K562 (cell line): ENCODE measurements around the gene ZNF318. TPM values are rescaled to one million over a fixed set of nuclear protein-coding genes. Genes with fewer than 3 reads are reported as not detected.
A peak's percentile ranks its signal among the peaks of the same experiment; 100 is the strongest.

ENCODE experiments used
- ATAC-seq: fragments of 200-7000 bp; cut with Tn5 transposase; 3 replicates; pipeline ENCODE4 v1.9.1; 2020; ENCODE audit warnings: moderate library complexity
- BruUV-seq: library from RNA; stranded (reverse); fragments of 400-500 nt; replicated peaks from 2 replicates; lab custom pipeline; 2021; lab: Mats Ljungman, UMichigan
- CTCF ChIA-PET: fragments of 300-600 bp; formaldehyde crosslinking; extraction: SDS; loops from one replicate; lab custom pipeline; 2021; ENCODE audit warnings: low intra/inter-chr PET ratio; lab: Yijun Ruan, JAX
- POLR2A ChIA-PET: fragments of 300-600, 350-650 bp; sonication (Branson Sonifier 250); formaldehyde crosslinking; extraction: SDS; loops from one replicate; lab custom pipeline; 2021; ENCODE audit warnings: antibody characterized with exemption, inconsistent platforms; lab: Yijun Ruan, JAX
- DNase-seq, 4 experiments: peaks; one replicate each; pipeline versions ENCODE4 v3.0.0 to v3.0.0-alpha.2; 2011 to 2018; ENCODE audit warnings: low spot score in 3 of 4, mixed read lengths in 3 of 4; ENCODE audit errors: extremely low read depth in 1 of 4
- FAIRE-seq: peaks from 2 replicates; lab custom pipeline; 2011; peaks lifted over from hg19 to GRCh38; lab: Jason Lieb, UNC
- H2AFZ ChIP-seq: 2 replicates; pipeline ENCODE4 v1.6.0; 2011; ENCODE audit warnings: low read depth, low read length, control low read depth, inconsistent platforms
- H3K27ac ChIP-seq: fragments of 200-600 bp; 3 replicates; pipeline ENCODE4 v1.8.0; 2011; ENCODE audit warnings: low read depth, mild to moderate bottlenecking, control low read depth, inconsistent platforms, low read length, moderate library complexity, mixed read lengths; ENCODE audit errors: extremely low read depth
- H3K27me3 ChIP-seq, 2 experiments: fragments of 300-600 bp in 1 of 2; 2 replicates in 1 of 2; 3 replicates in 1 of 2; pipeline versions ENCODE4 v1.6.0 to v1.8.0; 2011; ENCODE audit warnings: inconsistent platforms in 2 of 2, low read length in 2 of 2, mild to moderate bottlenecking in 1 of 2, mixed read lengths in 1 of 2, moderate library complexity in 1 of 2; ENCODE audit not compliant: control insufficient read depth in 2 of 2, insufficient read depth in 2 of 2
- H3K36me3 ChIP-seq: fragments of 300-600 bp; 3 replicates; pipeline ENCODE4 v1.8.0; 2011; ENCODE audit warnings: mild to moderate bottlenecking, low read length, inconsistent platforms; ENCODE audit not compliant: control insufficient read depth, insufficient read depth
- H3K4me1 ChIP-seq, 2 experiments: fragments of 200-600 bp in 1 of 2; replicated peaks in 1 of 2; 2 replicates in 1 of 2; 3 replicates in 1 of 2; pipeline versions ENCODE4 v1.5.1 to v1.8.0; 2011; ENCODE audit warnings: inconsistent platforms in 2 of 2, low read length in 2 of 2, mild to moderate bottlenecking in 1 of 2, mixed read lengths in 1 of 2, moderate library complexity in 1 of 2; ENCODE audit not compliant: control insufficient read depth in 2 of 2, insufficient read depth in 2 of 2
- H3K4me2 ChIP-seq: 2 replicates; pipeline ENCODE4 v1.6.1; 2011; ENCODE audit warnings: low read length, control low read depth, inconsistent platforms, mixed read lengths; ENCODE audit not compliant: insufficient read depth
- H3K4me3 ChIP-seq: fragments of 200-600 bp; sonication (generic), shearing (Covaris generic); 2 replicates; pipeline ENCODE4 v1.5.1; 2016; ENCODE audit warnings: control low read depth, inconsistent platforms
- H3K79me2 ChIP-seq: fragments of 200-600 bp; 3 replicates; pipeline ENCODE4 v1.8.0; 2011; ENCODE audit warnings: low read length, inconsistent platforms; ENCODE audit not compliant: control insufficient read depth, insufficient read depth
- H3K9ac ChIP-seq, 2 experiments: 2 replicates each; pipeline versions ENCODE4 v1.6.0 to v1.6.1; 2011; ENCODE audit warnings: low read depth in 2 of 2, low read length in 2 of 2, control low read depth in 1 of 2, inconsistent platforms in 1 of 2, mild to moderate bottlenecking in 1 of 2, mixed read lengths in 1 of 2; ENCODE audit not compliant: insufficient read depth in 1 of 2
- H3K9me1 ChIP-seq: one replicate; pipeline ENCODE4 v1.6.0; 2011; ENCODE audit warnings: inconsistent platforms, mild to moderate bottlenecking, low read length, moderate library complexity; ENCODE audit not compliant: control insufficient read depth, insufficient read depth
- H3K9me3 ChIP-seq: replicated peaks from 2 replicates; pipeline ENCODE4 v1.5.1; 2011; ENCODE audit warnings: low read depth, low read length, inconsistent platforms; ENCODE audit not compliant: control insufficient read depth, insufficient read depth
- H4K20me1 ChIP-seq: replicated peaks from 2 replicates; pipeline ENCODE4 v1.6.1; 2011; ENCODE audit warnings: low read length, inconsistent platforms, mixed read lengths; ENCODE audit not compliant: control insufficient read depth, insufficient read depth
- ARNT ChIP-seq, 2 experiments: fragments of 450-650 bp; IDR thresholded peaks; 2 replicates each; pipeline ENCODE4 v1.6.1; 2016; ENCODE audit warnings: mild to moderate bottlenecking in 1 of 2
- GTF2B ChIP-seq: IDR thresholded peaks from 2 replicates; pipeline ENCODE4 v1.6.1; 2011; ENCODE audit not compliant: insufficient read length; ENCODE audit errors: extremely low read depth
- HOMEZ ChIP-seq: fragments of 250-450 bp; sonication (Bioruptor Pico); IDR thresholded peaks from 2 replicates; pipeline ENCODE4 v1.4.0; 2020; ENCODE audit warnings: mild to moderate bottlenecking, moderate library complexity
- NCOA6 ChIP-seq: fragments of 450-650 bp; IDR thresholded peaks from 2 replicates; pipeline ENCODE4 v1.6.1; 2017; ENCODE audit warnings: mild to moderate bottlenecking
- RBM39 ChIP-seq: fragments of 200-400 bp; formaldehyde crosslinking; optimal IDR thresholded peaks from 2 replicates; pipeline ENCODE3; 2018; ENCODE audit warnings: low read depth, low read length
- SIX5 ChIP-seq, 2 experiments: IDR thresholded peaks; 2 replicates each; pipeline ENCODE4 v1.6.1; 2011; ENCODE audit warnings: low read length in 2 of 2, borderline replicate concordance in 1 of 2, low read depth in 1 of 2, mild to moderate bottlenecking in 1 of 2, moderate library complexity in 1 of 2; ENCODE audit not compliant: insufficient read depth in 1 of 2
- SMARCE1 ChIP-seq: fragments of 450-650 bp; IDR thresholded peaks from 2 replicates; pipeline ENCODE4 v1.7.1; 2016; ENCODE audit warnings: mild to moderate bottlenecking
- TAF15 ChIP-seq: fragments of 200-400 bp; formaldehyde crosslinking; IDR thresholded peaks from 2 replicates; pipeline ENCODE4 v1.6.1; 2017; ENCODE audit warnings: mild to moderate bottlenecking, low read depth, low read length, moderate library complexity
- ZBTB1 ChIP-seq: sonication (generic); formaldehyde crosslinking; IDR thresholded peaks from 2 replicates; pipeline ENCODE4 v1.8.1; 2023; ENCODE audit warnings: missing genetic modification reagents, low read depth, mild to moderate bottlenecking, borderline replicate concordance
- ZNF253 ChIP-seq: fragments of 250-450 bp; sonication (Bioruptor Pico); conservative IDR thresholded peaks from 2 replicates; pipeline ENCODE4 v1.6.1; 2021; ENCODE audit warnings: mild to moderate bottlenecking
- ZNF561 ChIP-seq: fragments of 450-650 bp; formaldehyde crosslinking; conservative IDR thresholded peaks from 2 replicates; pipeline ENCODE4 v1.4.0; 2020; ENCODE audit warnings: mild to moderate bottlenecking, moderate library complexity
- WGBS: fragments of 100-300 bp; shearing (Covaris generic); methylation state at CpG from one replicate; pipeline ENCODE4 v1.1.6; 2016; ENCODE audit warnings: low coverage, mixed read lengths; ENCODE audit not compliant: insufficient coverage; ENCODE audit errors: missing lambda C conversion rate; 5-methylcytosine and 5-hydroxymethylcytosine counted together
- in situ Hi-C: fragments of 300-500 bp; cut with MboI; formaldehyde crosslinking; loops from 4 replicates; pipeline ENCODE4 v1.15.0; 2018; ENCODE audit warnings: inconsistent platforms, mixed read lengths
- intact Hi-C: fragments of 100-400 bp; cut with micrococcal nuclease; formaldehyde crosslinking; loops from 2 replicates; pipeline ENCODE4 v1.14.2; 2022
- polyA plus RNA-seq, 8 experiments: library from polyadenylated mRNA; depleted of rRNA in 4 of 8; stranded (reverse) in 5 of 8; unstranded in 3 of 8; fragments of >200 nt; fragmentation: Nextera tagmentation in 2 of 8; fragmentation: Illumina TruSeq in 1 of 8; extraction: Ambion mirVana in 2 of 8; extraction: Trizol in 1 of 8; gene quantifications; 2 replicates each; pipeline versions ENCODE4 v1.2.1 to v1.2.3, GENCODE V29; 2011 to 2014; ENCODE audit warnings: inconsistent platforms in 1 of 8, missing spikeins in 1 of 8
- total RNA-seq, 7 experiments: library from RNA; depleted of rRNA in 6 of 7; stranded (reverse); fragments of >200 nt in 6 of 7; fragmentation: Illumina TruSeq in 2 of 7; extraction: Trizol in 2 of 7; gene quantifications; 2 replicates each; pipeline versions ENCODE4 v1.2.1 to v1.2.3, GENCODE V29; 2011 to 2021; ENCODE audit warnings: low replicate concordance in 1 of 7
- TF ChIP-seq, protein P1 (sequence below): fragments of 450-650 bp; IDR thresholded peaks from 2 replicates; pipeline ENCODE4 v1.7.0; 2016; ENCODE audit warnings: borderline replicate concordance

Gene ZNF318
- total and polyA plus RNA-seq, 9 of the 15 experiments (the other 6 are each of a cell fraction or from before 2014, with no cell fraction given) = 3.2 to 19.0 (median 9.2) TPM

- H3K4me1 ChIP-seq = peaks cover 18 to 23% of the 10 kb centered on the region in 2 experiments; a peak in 4 of 5 replicates
- BruUV-seq = TSS peak; percentile 60
- H3K79me2 ChIP-seq = peaks cover 19% of the 10 kb centered on the region
- FAIRE-seq = peak; percentile 80
- H4K20me1 ChIP-seq = no peaks in the 10 kb centered on the region
- H3K9me1 ChIP-seq = no peaks in the 10 kb centered on the region
- peak; percentile 44 for ATAC-seq
- WGBS = under 1% methylated on average over 55 of the region's 71 CpGs
- H3K36me3 ChIP-seq = peaks cover 20% of the 10 kb centered on the region; the same call in 2 of the 3 replicates
- H3K27ac ChIP-seq = peak overlapping the region; percentile 82
- intact Hi-C loops = loop anchor here (5.0 kb wide), 1 partner anchor 196 kb away; the partner anchor contains the start of gene SRF
- in situ Hi-C loops = no loop called here
- H3K9ac ChIP-seq = peak overlapping the region; percentile 71 to 98
- peak overlapping the region; percentile 60 for H2AFZ ChIP-seq
- DNase-seq = peak in 3 of 4 experiments; percentile 52 to 60 (median 56)
- peak overlapping the region; percentile 71 for H3K4me3 ChIP-seq
- no peaks in the 10 kb centered on the region for H3K27me3 ChIP-seq
- H3K9me3 ChIP-seq = no peaks in the 10 kb centered on the region
- ChIA-PET CTCF (interaction anchor here (1.0 kb wide), 1 partner anchor 128 kb away, joined by 3 read pairs; no protein-coding TSS in a partner anchor), POLR2A (interaction anchor here (0.6 to 2.8 kb wide), 12 partner anchors 7 to 261 kb away, joined by 3 to 14 read pairs (median 4); partner anchors contain the start of gene GTPBP2)
- peak overlapping the region; percentile 96 for H3K4me2 ChIP-seq
- TF ChIP-seq ARNT (IDR thresholded peaks at IDR 0.05) (0 out of 4 replicates have a peak, but pooled peaks of 1 of the 2 experiments have one; percentile 11), ZBTB1 (CRISPR knock-in tag) (peak; percentile 10; the same call in 1 of the 2 replicates), HOMEZ (CRISPR knock-in tag) (no peak), TAF15 (no peak), SMARCE1 (peak; percentile 66; the same call in 1 of the 2 replicates), ZNF253 (CRISPR knock-in tag) (no peak), NCOA6 (0 out of 2 replicates have a peak, but pooled peaks have one; percentile 10), GTF2B (no peak), ZNF561 (CRISPR knock-in tag) (no peak), RBM39 (no peak), SIX5 (IDR thresholded peaks at IDR 0.05; ENCODE audit: borderline replicate concordance in 1 of 2, insufficient read depth in 1 of 2, low read depth in 1 of 2, low read length in 2 of 2) (no peak)
- TF ChIP-seq, protein P1, sequence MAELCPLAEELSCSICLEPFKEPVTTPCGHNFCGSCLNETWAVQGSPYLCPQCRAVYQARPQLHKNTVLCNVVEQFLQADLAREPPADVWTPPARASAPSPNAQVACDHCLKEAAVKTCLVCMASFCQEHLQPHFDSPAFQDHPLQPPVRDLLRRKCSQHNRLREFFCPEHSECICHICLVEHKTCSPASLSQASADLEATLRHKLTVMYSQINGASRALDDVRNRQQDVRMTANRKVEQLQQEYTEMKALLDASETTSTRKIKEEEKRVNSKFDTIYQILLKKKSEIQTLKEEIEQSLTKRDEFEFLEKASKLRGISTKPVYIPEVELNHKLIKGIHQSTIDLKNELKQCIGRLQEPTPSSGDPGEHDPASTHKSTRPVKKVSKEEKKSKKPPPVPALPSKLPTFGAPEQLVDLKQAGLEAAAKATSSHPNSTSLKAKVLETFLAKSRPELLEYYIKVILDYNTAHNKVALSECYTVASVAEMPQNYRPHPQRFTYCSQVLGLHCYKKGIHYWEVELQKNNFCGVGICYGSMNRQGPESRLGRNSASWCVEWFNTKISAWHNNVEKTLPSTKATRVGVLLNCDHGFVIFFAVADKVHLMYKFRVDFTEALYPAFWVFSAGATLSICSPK = 0 out of 2 replicates have a peak, but pooled peaks have one; percentile 14
Measured at GRCh38 chr6:43368259-43369160, 937 bp downstream of the ZNF318 start.
